MCF 10A (cell line): ENCODE data around the gene ATP6V0A4. TPM values are rescaled to one million over a fixed set of nuclear protein-coding genes. Genes with fewer than 3 reads are reported as not detected.

ENCODE experiments used
- BruUV-seq: library from RNA; stranded (reverse); fragments of 400-500 nt; replicated peaks from 2 replicates; lab custom pipeline; 2021; lab: Mats Ljungman, UMichigan
- CTCF ChIA-PET: fragments of 300-600 bp; sonication (Branson Sonifier 250); formaldehyde crosslinking; extraction: SDS; loops from one replicate; lab custom pipeline; 2021; ENCODE audit warnings: antibody characterized with exemption, inconsistent platforms; lab: Yijun Ruan, JAX
- POLR2A ChIA-PET: fragments of 300-600, 350-650 bp; sonication (Branson Sonifier 250); formaldehyde crosslinking; extraction: SDS; loops from one replicate; lab custom pipeline; 2020; ENCODE audit warnings: antibody characterized with exemption, inconsistent platforms; lab: Yijun Ruan, JAX
- DNase-seq: peaks from one replicate; pipeline ENCODE4 v3.0.0-alpha.2; 2018; ENCODE audit not compliant: unreplicated experiment
- H3K27ac Mint-ChIP-seq: one replicate; pipeline ENCODE4 v1.8.0; 2022; ENCODE audit warnings: mild to moderate bottlenecking, low read depth, mixed read lengths; ENCODE audit not compliant: unreplicated experiment
- H3K27me3 Mint-ChIP-seq: one replicate; pipeline ENCODE4 v1.8.0; 2022; ENCODE audit warnings: mixed read lengths; ENCODE audit not compliant: insufficient read depth, unreplicated experiment
- H3K36me3 Mint-ChIP-seq: one replicate; pipeline ENCODE4 v1.8.0; 2022; ENCODE audit warnings: mild to moderate bottlenecking, moderate library complexity, mixed read lengths; ENCODE audit not compliant: insufficient read depth, unreplicated experiment
- H3K4me1 Mint-ChIP-seq: one replicate; pipeline ENCODE4 v1.8.0; 2022; ENCODE audit warnings: mixed read lengths; ENCODE audit not compliant: insufficient read depth, unreplicated experiment
- H3K4me3 Mint-ChIP-seq: one replicate; pipeline ENCODE4 v1.8.0; 2022; ENCODE audit warnings: mild to moderate bottlenecking, moderate library complexity, mixed read lengths; ENCODE audit not compliant: unreplicated experiment
- H3K9me3 Mint-ChIP-seq: one replicate; pipeline ENCODE4 v1.8.0; 2022; ENCODE audit warnings: mixed read lengths; ENCODE audit not compliant: unreplicated experiment
- CTCF ChIP-seq: fragments of 200-600 bp; IDR thresholded peaks from one replicate; pipeline ENCODE4 v1.8.0; 2022; ENCODE audit warnings: antibody characterized with exemption, mild to moderate bottlenecking; ENCODE audit not compliant: unreplicated experiment
- intact Hi-C: fragments of 100-400 bp; cut with micrococcal nuclease; formaldehyde crosslinking; loops from 2 replicates; pipeline ENCODE4 v1.14.1; 2022
- total RNA-seq: library from RNA; stranded (reverse); gene quantifications from 2 replicates; pipeline ENCODE4 v1.2.3, GENCODE V29; 2022

ATP6V0A4 gene
- total RNA-seq, 1 experiment from 2014 or later = 0.40 TPM

- Mint-ChIP-seq H3K27me3 (no peaks in the 10 kb centered on the region), H3K27ac (no peak overlapping the region), H3K4me1 (no peaks in the 10 kb centered on the region), H3K4me3 (no peak overlapping the region), H3K36me3 (peaks cover 6% of the 10 kb centered on the region), H3K9me3 (no peaks in the 10 kb centered on the region)
- ChIA-PET CTCF (no interaction called here), POLR2A (no interaction called here)
- DNase-seq = no peak
- BruUV-seq = no TSS peak
- TF ChIP-seq CTCF = no peak
- intact Hi-C loops = no loop called here
Measured at GRCh38 chr7:138679793-138680192, 118.2 kb downstream of the ATP6V0A4 start.

GRCh38 chr7:138670594-138670993 lies 127.4 kb downstream of the ATP6V0A4 start:
- Mint-ChIP-seq H3K9me3 (peaks cover 6% of the 10 kb centered on the region), H3K27ac (no peak overlapping the region), H3K4me1 (peaks cover 4% of the 10 kb centered on the region), H3K4me3 (no peak overlapping the region), H3K27me3 (peaks cover 12% of the 10 kb centered on the region), H3K36me3 (no peaks in the 10 kb centered on the region)
- DNase-seq = no peak
- no peak for TF ChIP-seq CTCF
- ChIA-PET POLR2A (interaction anchor here (0.6 kb wide), 1 partner anchor 202 kb away, joined by 4 read pairs; no protein-coding TSS in a partner anchor), CTCF (interaction anchor here (0.6 kb wide), 1 partner anchor 273 kb away, joined by 6 read pairs; no protein-coding TSS in a partner anchor)
- BruUV-seq = no TSS peak
- intact Hi-C loops = no loop called here

- Mint-ChIP-seq H3K27me3 (peaks cover 12% of the 10 kb centered on the region), H3K36me3 (no peaks in the 10 kb centered on the region), H3K4me3 (no peak overlapping the region), H3K27ac (no peak overlapping the region), H3K4me1 (peaks cover 4% of the 10 kb centered on the region), H3K9me3 (peaks cover 6% of the 10 kb centered on the region)
- no peak for TF ChIP-seq CTCF
- no peak for DNase-seq
- intact Hi-C loops = no loop called here
- ChIA-PET POLR2A (no interaction called here), CTCF (no interaction called here)
- BruUV-seq = no TSS peak
Measured at GRCh38 chr7:138669364-138669763, 128.6 kb downstream of the ATP6V0A4 start.

- Mint-ChIP-seq H3K27ac (no peak overlapping the region), H3K27me3 (peaks cover 12% of the 10 kb centered on the region), H3K4me1 (peaks cover 4% of the 10 kb centered on the region), H3K36me3 (no peaks in the 10 kb centered on the region), H3K4me3 (no peak overlapping the region), H3K9me3 (peaks cover 6% of the 10 kb centered on the region)
- intact Hi-C loops = no loop called here
- no TSS peak for BruUV-seq
- POLR2A ChIA-PET = no interaction called here
- no peak for TF ChIP-seq CTCF
- CTCF ChIA-PET = no interaction called here
- DNase-seq = no peak
Measured at GRCh38 chr7:138668946-138669345, 129.1 kb downstream of the ATP6V0A4 start.
